Measurements from ENCODE around the gene NMRK1.

- TF ChIP-seq MAX (IDR thresholded peaks at IDR 0.05) (no peak), POLR2A (IDR thresholded peaks at IDR 0.05; ENCODE audit: borderline replicate concordance, extremely low read depth, insufficient read depth, insufficient read length) (no peak), CTCF (IDR thresholded peaks at IDR 0.05 in 2 of 3, conservative IDR thresholded peaks at IDR 0.05 in 1 of 3; ENCODE audit: borderline replicate concordance in 1 of 3, insufficient read depth in 1 of 3, low read depth in 2 of 3, low read length in 2 of 3) (no peak), ZFX (IDR thresholded peaks at IDR 0.05) (no peak), EZH2 (IDR thresholded peaks at IDR 0.05) (no peak), POLR2AphosphoS5 (IDR thresholded peaks at IDR 0.05; ENCODE audit: low read depth, low read length) (no peak), EZH2phosphoT487 (IDR thresholded peaks at IDR 0.05; ENCODE audit: borderline replicate concordance) (no peak), CEBPB (IDR thresholded peaks at IDR 0.05; ENCODE audit: low read depth) (no peak), REST (IDR thresholded peaks at IDR 0.05; ENCODE audit: low read depth) (no peak), SIN3A (IDR thresholded peaks at IDR 0.05; ENCODE audit: low read depth) (no peak), RAD21 (IDR thresholded peaks at IDR 0.05; ENCODE audit: low read depth) (no peak), SP1 (IDR thresholded peaks at IDR 0.05; ENCODE audit: low read depth) (no peak), EGR1 (IDR thresholded peaks at IDR 0.05; ENCODE audit: low read depth) (no peak)
Observed at GRCh38 chr9:75117564-75117963, 29.6 kb upstream of the NMRK1 start.

Measured in HCT116 (cell line).